ENCODE data around the gene SERPINA6.

SERPINA6 gene

GRCh38 chr14:94361682-94362081, 38.5 kb upstream of the SERPINA6 start:
- H3K36me3 ChIP-seq (ENCODE audit: control insufficient read depth, low read length): no peaks in the 10 kb centered on the region
- peaks cover 9% of the 10 kb centered on the region; the same call in 1 of the 2 replicates for H3K27me3 ChIP-seq (ENCODE audit: control insufficient read depth, low read length)
- H3K9me2 ChIP-seq (replicated peaks; ENCODE audit: control insufficient read depth, low read length): no peaks in the 10 kb centered on the region
- H3K4me3 ChIP-seq (ENCODE audit: low read length): no peak overlapping the region
- H3K9me3 ChIP-seq (ENCODE audit: control insufficient read depth, insufficient read depth, low read length): no peaks in the 10 kb centered on the region
- H3K27ac ChIP-seq (ENCODE audit: low read depth, low read length): no peak overlapping the region
- H3F3A ChIP-seq (ENCODE audit: control insufficient read depth, insufficient read depth): no peaks in the 10 kb centered on the region
- no peaks in the 10 kb centered on the region for H4K20me1 ChIP-seq (ENCODE audit: control insufficient read depth, insufficient read depth, low read depth, low read length)
- no peaks in the 10 kb centered on the region for H3K79me2 ChIP-seq (ENCODE audit: control insufficient read depth, low read length)
- TF ChIP-seq EZH2phosphoT487 (IDR thresholded peaks at IDR 0.05; ENCODE audit: borderline replicate concordance, low read length) (no peak), CTCF (IDR thresholded peaks at IDR 0.05; ENCODE audit: low read depth, low read length, poor library complexity, severe bottlenecking) (no peak)
- H3K4me2 ChIP-seq (ENCODE audit: low read length): no peak overlapping the region
- no peaks in the 10 kb centered on the region for H3K4me1 ChIP-seq (ENCODE audit: control insufficient read depth, low read length)

- Histone ChIP-seq H3K4me1 (ENCODE audit: control insufficient read depth, low read length) (no peaks in the 10 kb centered on the region), H3K9me3 (ENCODE audit: control insufficient read depth, insufficient read depth, low read length) (no peaks in the 10 kb centered on the region), H3K4me2 (ENCODE audit: low read length) (no peak overlapping the region), H3K27ac (ENCODE audit: low read depth, low read length) (no peak overlapping the region), H3K4me3 (ENCODE audit: low read length) (no peak overlapping the region), H3K79me2 (ENCODE audit: control insufficient read depth, low read length) (no peaks in the 10 kb centered on the region), H3K27me3 (ENCODE audit: control insufficient read depth, low read length) (peaks cover 13% of the 10 kb centered on the region), H3K36me3 (ENCODE audit: control insufficient read depth, low read length) (no peaks in the 10 kb centered on the region), H3K9me2 (replicated peaks; ENCODE audit: control insufficient read depth, low read length) (no peaks in the 10 kb centered on the region), H4K20me1 (ENCODE audit: control insufficient read depth, insufficient read depth, low read depth, low read length) (no peaks in the 10 kb centered on the region), H3F3A (ENCODE audit: control insufficient read depth, insufficient read depth) (no peaks in the 10 kb centered on the region)
- no peak for TF ChIP-seq EZH2phosphoT487 (IDR thresholded peaks at IDR 0.05; ENCODE audit: borderline replicate concordance, low read length)
- no peak for TF ChIP-seq CTCF (IDR thresholded peaks at IDR 0.05; ENCODE audit: low read depth, low read length, poor library complexity, severe bottlenecking)
These were observed 37.9 kb upstream of the SERPINA6 start for GRCh38 chr14:94360945-94361565.

GRCh38 chr14:94357166-94357565, 34.0 kb upstream of the SERPINA6 start:
- no peaks in the 10 kb centered on the region for H3K4me1 ChIP-seq (ENCODE audit: control insufficient read depth, low read length)
- no peaks in the 10 kb centered on the region for H3K79me2 ChIP-seq (ENCODE audit: control insufficient read depth, low read length)
- no peaks in the 10 kb centered on the region for H3K36me3 ChIP-seq (ENCODE audit: control insufficient read depth, low read length)
- no peak overlapping the region for H3K4me2 ChIP-seq (ENCODE audit: low read length)
- no peak for TF ChIP-seq CTCF (IDR thresholded peaks at IDR 0.05; ENCODE audit: low read depth, low read length, poor library complexity, severe bottlenecking)
- no peak for TF ChIP-seq EZH2phosphoT487 (IDR thresholded peaks at IDR 0.05; ENCODE audit: borderline replicate concordance, low read length)
- no peak overlapping the region for H3K4me3 ChIP-seq (ENCODE audit: low read length)
- no peak overlapping the region for H3K27ac ChIP-seq (ENCODE audit: low read depth, low read length)
- H3K27me3 ChIP-seq (ENCODE audit: control insufficient read depth, low read length): peaks cover 31% of the 10 kb centered on the region
- H4K20me1 ChIP-seq (ENCODE audit: control insufficient read depth, insufficient read depth, low read depth, low read length): no peaks in the 10 kb centered on the region
- no peaks in the 10 kb centered on the region for H3K9me2 ChIP-seq (replicated peaks; ENCODE audit: control insufficient read depth, low read length)
- no peaks in the 10 kb centered on the region for H3K9me3 ChIP-seq (ENCODE audit: control insufficient read depth, insufficient read depth, low read length)
- no peaks in the 10 kb centered on the region for H3F3A ChIP-seq (ENCODE audit: control insufficient read depth, insufficient read depth)
